Thyroid gland (tissue), 4 donors: ENCODE measurements around the gene ZNF296.

ENCODE experiments used
- POLR2A ChIP-seq, 2 donors: fragments of 450-650 bp; IDR thresholded peaks; one replicate each; pipeline ENCODE4 v1.6.1; 2017; ENCODE audit warnings: antibody characterized with exemption in 2 of 2, mild to moderate bottlenecking in 2 of 2, moderate library complexity in 1 of 2
- TF ChIP-seq, protein P1 (sequence below), 6 experiments: fragments of 200-600 bp in 3 of 6; fragments of 450-650 bp in 3 of 6; sonication (generic) in 3 of 6; IDR thresholded peaks; one replicate each; pipeline ENCODE4 v1.5.1; 2016 to 2019; ENCODE audit warnings: antibody characterized with exemption in 6 of 6, mild to moderate bottlenecking in 2 of 6, inconsistent platforms in 1 of 6, moderate library complexity in 1 of 6

- TF ChIP-seq, protein P1, sequence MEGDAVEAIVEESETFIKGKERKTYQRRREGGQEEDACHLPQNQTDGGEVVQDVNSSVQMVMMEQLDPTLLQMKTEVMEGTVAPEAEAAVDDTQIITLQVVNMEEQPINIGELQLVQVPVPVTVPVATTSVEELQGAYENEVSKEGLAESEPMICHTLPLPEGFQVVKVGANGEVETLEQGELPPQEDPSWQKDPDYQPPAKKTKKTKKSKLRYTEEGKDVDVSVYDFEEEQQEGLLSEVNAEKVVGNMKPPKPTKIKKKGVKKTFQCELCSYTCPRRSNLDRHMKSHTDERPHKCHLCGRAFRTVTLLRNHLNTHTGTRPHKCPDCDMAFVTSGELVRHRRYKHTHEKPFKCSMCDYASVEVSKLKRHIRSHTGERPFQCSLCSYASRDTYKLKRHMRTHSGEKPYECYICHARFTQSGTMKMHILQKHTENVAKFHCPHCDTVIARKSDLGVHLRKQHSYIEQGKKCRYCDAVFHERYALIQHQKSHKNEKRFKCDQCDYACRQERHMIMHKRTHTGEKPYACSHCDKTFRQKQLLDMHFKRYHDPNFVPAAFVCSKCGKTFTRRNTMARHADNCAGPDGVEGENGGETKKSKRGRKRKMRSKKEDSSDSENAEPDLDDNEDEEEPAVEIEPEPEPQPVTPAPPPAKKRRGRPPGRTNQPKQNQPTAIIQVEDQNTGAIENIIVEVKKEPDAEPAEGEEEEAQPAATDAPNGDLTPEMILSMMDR (IDR thresholded peaks at IDR 0.05): no peak
- no peak for TF ChIP-seq POLR2A (IDR thresholded peaks at IDR 0.05)
These were observed 3.7 kb upstream of the ZNF296 start for GRCh38 chr19:45079911-45080370.
